K562 (cell line): ENCODE measurements around the gene PITPNM1.

Experiments used
- CHD2 ChIP-seq: IDR thresholded peaks from 2 replicates; pipeline ENCODE4 v1.6.1; 2011; ENCODE audit warnings: low read depth, low read length
- EP300 ChIP-seq: IDR thresholded peaks from 2 replicates; pipeline ENCODE4 v1.6.1; 2012; ENCODE audit warnings: low read length, improper control_type of control experiment
- MYBL2 ChIP-seq, 2 experiments: fragments of 450-650 bp in 1 of 2; sonication (generic) in 1 of 2; formaldehyde crosslinking in 1 of 2; IDR thresholded peaks; 2 replicates each; pipeline versions ENCODE4 v1.6.1 to v1.8.1; 2017 to 2022; ENCODE audit warnings: borderline replicate concordance in 1 of 2, inconsistent platforms in 1 of 2, low read depth in 1 of 2, mild to moderate bottlenecking in 1 of 2, missing genetic modification reagents in 1 of 2, moderate library complexity in 1 of 2
- SMARCA5 ChIP-seq: fragments of 450-650 bp; IDR thresholded peaks from 2 replicates; pipeline ENCODE4 v1.6.1; 2016
- TBP ChIP-seq: optimal IDR thresholded peaks from 2 replicates; pipeline ENCODE3; 2011; ENCODE audit warnings: low read depth, low read length, improper control_type of control experiment
- ZNF175 ChIP-seq: fragments of 200-800 bp; sonication (Bioruptor generic); IDR thresholded peaks from 2 replicates; pipeline ENCODE4 v1.6.1; 2016; ENCODE audit warnings: low read depth, mild to moderate bottlenecking, missing genetic modification characterization, missing compliant biosample characterization
- ZNF589 ChIP-seq: fragments of 200-800 bp; sonication (Bioruptor generic); IDR thresholded peaks from 2 replicates; pipeline ENCODE4 v1.6.1; 2016; ENCODE audit warnings: low read depth, missing genetic modification characterization, missing compliant biosample characterization
- ZZZ3 ChIP-seq: fragments of 450-650 bp; IDR thresholded peaks from 2 replicates; pipeline ENCODE4 v1.6.1; 2016; ENCODE audit warnings: antibody characterized with exemption, mild to moderate bottlenecking, moderate library complexity
- TF ChIP-seq, protein P1 (sequence below), 3 experiments: IDR thresholded peaks in 2 of 3; conservative IDR thresholded peaks in 1 of 3; 2 replicates each; pipeline ENCODE4 v1.5.1; 2011 to 2012; ENCODE audit warnings: low read length in 3 of 3, mild to moderate bottlenecking in 3 of 3, control low read depth in 2 of 3, improper control_type of control experiment in 1 of 3, inconsistent platforms in 1 of 3, low read depth in 1 of 3, mixed read lengths in 1 of 3, moderate library complexity in 1 of 3; ENCODE audit not compliant: insufficient read depth in 2 of 3
- TF ChIP-seq, protein P2 (sequence below): sonication (generic); formaldehyde crosslinking; IDR thresholded peaks from 2 replicates; pipeline ENCODE4 v1.8.0; 2022; ENCODE audit warnings: mild to moderate bottlenecking, missing genetic modification reagents
- TF ChIP-seq, protein P3 (sequence below): IDR thresholded peaks from 2 replicates; pipeline ENCODE4 v1.6.1; 2016; ENCODE audit warnings: missing genetic modification characterization, missing compliant biosample characterization

DNA sequence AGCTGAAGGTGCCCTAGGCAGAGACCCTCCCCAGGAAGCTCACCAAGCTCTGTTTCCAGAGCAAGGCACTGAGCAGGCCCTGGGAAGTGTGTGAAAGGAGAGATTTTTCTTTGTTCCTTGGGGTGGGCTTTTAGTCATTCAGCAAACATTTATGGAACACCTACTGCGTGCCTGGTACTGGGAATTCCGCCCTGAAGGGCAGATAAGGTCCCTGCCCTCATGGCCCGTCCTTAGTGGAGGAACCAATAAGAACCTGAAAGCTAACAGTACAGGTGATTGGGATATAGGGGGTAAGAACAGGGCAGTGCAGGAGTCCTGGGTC lies 40.0 kb downstream of the PITPNM1 start:
- no peak for TF ChIP-seq EP300
- no peak for TF ChIP-seq ZZZ3
- TF ChIP-seq, protein P1, sequence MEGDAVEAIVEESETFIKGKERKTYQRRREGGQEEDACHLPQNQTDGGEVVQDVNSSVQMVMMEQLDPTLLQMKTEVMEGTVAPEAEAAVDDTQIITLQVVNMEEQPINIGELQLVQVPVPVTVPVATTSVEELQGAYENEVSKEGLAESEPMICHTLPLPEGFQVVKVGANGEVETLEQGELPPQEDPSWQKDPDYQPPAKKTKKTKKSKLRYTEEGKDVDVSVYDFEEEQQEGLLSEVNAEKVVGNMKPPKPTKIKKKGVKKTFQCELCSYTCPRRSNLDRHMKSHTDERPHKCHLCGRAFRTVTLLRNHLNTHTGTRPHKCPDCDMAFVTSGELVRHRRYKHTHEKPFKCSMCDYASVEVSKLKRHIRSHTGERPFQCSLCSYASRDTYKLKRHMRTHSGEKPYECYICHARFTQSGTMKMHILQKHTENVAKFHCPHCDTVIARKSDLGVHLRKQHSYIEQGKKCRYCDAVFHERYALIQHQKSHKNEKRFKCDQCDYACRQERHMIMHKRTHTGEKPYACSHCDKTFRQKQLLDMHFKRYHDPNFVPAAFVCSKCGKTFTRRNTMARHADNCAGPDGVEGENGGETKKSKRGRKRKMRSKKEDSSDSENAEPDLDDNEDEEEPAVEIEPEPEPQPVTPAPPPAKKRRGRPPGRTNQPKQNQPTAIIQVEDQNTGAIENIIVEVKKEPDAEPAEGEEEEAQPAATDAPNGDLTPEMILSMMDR (IDR thresholded peaks at IDR 0.05 in 2 of 3, conservative IDR thresholded peaks at IDR 0.05 in 1 of 3; ENCODE audit: insufficient read depth in 2 of 3, low read depth in 1 of 3, low read length in 3 of 3), result no peak
- TF ChIP-seq, protein P2, sequence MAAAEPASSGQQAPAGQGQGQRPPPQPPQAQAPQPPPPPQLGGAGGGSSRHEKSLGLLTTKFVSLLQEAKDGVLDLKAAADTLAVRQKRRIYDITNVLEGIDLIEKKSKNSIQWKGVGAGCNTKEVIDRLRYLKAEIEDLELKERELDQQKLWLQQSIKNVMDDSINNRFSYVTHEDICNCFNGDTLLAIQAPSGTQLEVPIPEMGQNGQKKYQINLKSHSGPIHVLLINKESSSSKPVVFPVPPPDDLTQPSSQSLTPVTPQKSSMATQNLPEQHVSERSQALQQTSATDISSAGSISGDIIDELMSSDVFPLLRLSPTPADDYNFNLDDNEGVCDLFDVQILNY (CRISPR knock-in tag), result no peak
- TF ChIP-seq MYBL2 (IDR thresholded peaks at IDR 0.05; ENCODE audit: low read depth), result no peak
- no peak for TF ChIP-seq MYBL2 (CRISPR knock-in tag; IDR thresholded peaks at IDR 0.05; ENCODE audit: borderline replicate concordance)
- TF ChIP-seq, protein P3, sequence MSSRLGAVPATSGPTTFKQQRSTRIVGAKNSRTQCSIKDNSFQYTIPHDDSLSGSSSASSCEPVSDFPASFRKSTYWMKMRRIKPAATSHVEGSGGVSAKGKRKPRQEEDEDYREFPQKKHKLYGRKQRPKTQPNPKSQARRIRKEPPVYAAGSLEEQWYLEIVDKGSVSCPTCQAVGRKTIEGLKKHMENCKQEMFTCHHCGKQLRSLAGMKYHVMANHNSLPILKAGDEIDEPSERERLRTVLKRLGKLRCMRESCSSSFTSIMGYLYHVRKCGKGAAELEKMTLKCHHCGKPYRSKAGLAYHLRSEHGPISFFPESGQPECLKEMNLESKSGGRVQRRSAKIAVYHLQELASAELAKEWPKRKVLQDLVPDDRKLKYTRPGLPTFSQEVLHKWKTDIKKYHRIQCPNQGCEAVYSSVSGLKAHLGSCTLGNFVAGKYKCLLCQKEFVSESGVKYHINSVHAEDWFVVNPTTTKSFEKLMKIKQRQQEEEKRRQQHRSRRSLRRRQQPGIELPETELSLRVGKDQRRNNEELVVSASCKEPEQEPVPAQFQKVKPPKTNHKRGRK (tag), result no peak
- no peak for TF ChIP-seq ZNF175 (CRISPR knock-in tag)
- no peak for TF ChIP-seq CHD2
- no peak for TF ChIP-seq ZNF589 (CRISPR knock-in tag)
- no peak for TF ChIP-seq SMARCA5
- TF ChIP-seq TBP, result no peak
